Measurements from ENCODE around the gene DPYSL4. TPM values are rescaled to one million over a fixed set of nuclear protein-coding genes. Genes with fewer than 3 reads are reported as not detected.

The DPYSL4 gene
- total and polyA plus RNA-seq, 2 of the 4 experiments (the other 2 are of a cell fraction), result 8.1 to 30.5 TPM

GRCh38 chr10:132210766-132211165 is 24.0 kb downstream of the DPYSL4 start:
- in situ Hi-C loops (cut with MboI; ENCODE audit: low sequenced_read_pairs), result no loop called here
- no peak for TF ChIP-seq MAZ (IDR thresholded peaks at IDR 0.05; ENCODE audit: borderline replicate concordance, low read depth, low read length)
- no peak for TF ChIP-seq RFX5 (IDR thresholded peaks at IDR 0.05; ENCODE audit: low read depth, low read length)
- no peak for TF ChIP-seq BHLHE40 (IDR thresholded peaks at IDR 0.05; ENCODE audit: low read depth, low read length)
- no peak for TF ChIP-seq CEBPB (IDR thresholded peaks at IDR 0.05; ENCODE audit: low read depth, low read length)
- TF ChIP-seq SMC3 (IDR thresholded peaks at IDR 0.05; ENCODE audit: low read depth, low read length), result no peak
- no peak for TF ChIP-seq CTCF (conservative IDR thresholded peaks at IDR 0.05; ENCODE audit: low read depth, low read length)
- no peak for TF ChIP-seq USF2 (IDR thresholded peaks at IDR 0.05; ENCODE audit: low read depth, low read length)
- no peak for TF ChIP-seq ELK1 (IDR thresholded peaks at IDR 0.05; ENCODE audit: borderline replicate concordance, low read depth, low read length)
- no peak for TF ChIP-seq RAD21 (IDR thresholded peaks at IDR 0.05; ENCODE audit: low read length)
- no peak for TF ChIP-seq NFE2L2 (IDR thresholded peaks at IDR 0.05; ENCODE audit: low read depth, low read length)
- TF ChIP-seq MAFK (IDR thresholded peaks at IDR 0.05; ENCODE audit: low read depth, low read length), result no peak
- TF ChIP-seq CHD1 (IDR thresholded peaks at IDR 0.05; ENCODE audit: low read depth, low read length), result no peak
- TF ChIP-seq MXI1 (IDR thresholded peaks at IDR 0.05; ENCODE audit: borderline replicate concordance, low read depth, low read length), result no peak
- no peak for TF ChIP-seq POLR2A (IDR thresholded peaks at IDR 0.05; ENCODE audit: low read depth, low read length)
- TF ChIP-seq FOS (IDR thresholded peaks at IDR 0.05; ENCODE audit: low read depth, low read length), result no peak
- TF ChIP-seq RCOR1 (IDR thresholded peaks at IDR 0.05; ENCODE audit: insufficient replicate concordance, low read length), result no peak

More at GRCh38 chr10:132210766-132211165, 24.0 kb downstream of the DPYSL4 start:
- H3K18ac ChIP-seq (ENCODE audit: low read depth, low read length), result no peak overlapping the region
- no peaks in the 10 kb centered on the region for H3K36me3 ChIP-seq (ENCODE audit: control insufficient read depth, insufficient read depth, low read length)
- no peak overlapping the region for H3K27ac ChIP-seq (ENCODE audit: insufficient read depth, low read length)
- no peak overlapping the region for H2AK5ac ChIP-seq (ENCODE audit: low read depth, low read length)
- no peak overlapping the region for H3K4me3 ChIP-seq (ENCODE audit: insufficient read depth, low read depth, low read length)
- H2BK5ac ChIP-seq (ENCODE audit: low read depth, low read length, poor library complexity, severe bottlenecking), result no peak overlapping the region
- no peaks in the 10 kb centered on the region; the same call in 1 of the 2 replicates for H3K9me1 ChIP-seq (ENCODE audit: insufficient read depth, low read length)
- H2BK120ac ChIP-seq (ENCODE audit: low read depth, low read length), result no peak overlapping the region
- H4K5ac ChIP-seq (ENCODE audit: low read depth, low read length), result no peak overlapping the region
- no peaks in the 10 kb centered on the region for H3K4me1 ChIP-seq (ENCODE audit: control insufficient read depth, insufficient read depth, low read length)
- intact Hi-C loops (cut with micrococcal nuclease), result no loop called here
- H3K9me3 ChIP-seq (ENCODE audit: control insufficient read depth, insufficient read depth, low read length), result peaks cover 7% of the 10 kb centered on the region
- POLR2A ChIA-PET (ENCODE audit: unreplicated experiment), result no interaction called here
- no peak overlapping the region for H4K8ac ChIP-seq (ENCODE audit: low read depth in 2 of 2, low read length in 2 of 2)
- 80% methylated on average over 5 of the region's 14 CpGs; no CpG with 5 or more reads in 1 of the 2 experiments for WGBS, 2 experiments (ENCODE audit: extremely low coverage in 2 of 2, insufficient read length in 1 of 2)
- no peak overlapping the region for H2BK20ac ChIP-seq (ENCODE audit: low read depth, low read length)
- H3K56ac ChIP-seq (ENCODE audit: extremely low read depth, insufficient read depth, low read length), result no peak overlapping the region
- no peak overlapping the region for H3K4ac ChIP-seq (ENCODE audit: low read depth, low read length)
- H3K27me3 ChIP-seq (ENCODE audit: control insufficient read depth, insufficient read depth, low read length), result no peaks in the 10 kb centered on the region
- H4K20me1 ChIP-seq (ENCODE audit: insufficient read depth, low read length), result no peaks in the 10 kb centered on the region
- H4K91ac ChIP-seq (ENCODE audit: insufficient read depth, low read depth, low read length), result no peak overlapping the region
- DNase-seq, result no peak
- no peak for ATAC-seq (ENCODE audit: low read depth)
- H2BK15ac ChIP-seq (ENCODE audit: low read depth, low read length), result no peak overlapping the region
- BruUV-seq (replicated peaks), result no TSS peak
- CTCF ChIA-PET, result no interaction called here
- H3K79me1 ChIP-seq (ENCODE audit: low read depth in 1 of 2, low read length in 2 of 2), result no peaks in the 10 kb centered on the region
- no peak overlapping the region for H3K23ac ChIP-seq (ENCODE audit: low read depth, low read length)
- no peak overlapping the region for H3K4me2 ChIP-seq (ENCODE audit: low read depth, low read length)
- no peak overlapping the region for H2AFZ ChIP-seq (replicated peaks; ENCODE audit: low read length, poor library complexity)
- dilution Hi-C loops (cut with HindIII; ENCODE audit: low sequenced_read_pairs, unreplicated experiment), result no loop called here
- H3K9ac ChIP-seq (ENCODE audit: low read depth, low read length), result no peak overlapping the region
- no peak overlapping the region for H2AK9ac ChIP-seq (replicated peaks; ENCODE audit: low read depth, low read length, poor library complexity)
- H3K14ac ChIP-seq (replicated peaks; ENCODE audit: low read depth, low read length), result no peak overlapping the region

Measured in IMR-90 (cell line).